K562 (cell line): Measurements from ENCODE around the gene PRSS22. TPM values are rescaled to one million over a fixed set of nuclear protein-coding genes. Genes with fewer than 3 reads are reported as not detected.
A peak's percentile ranks its signal among the peaks of the same experiment; 100 is the strongest.

ENCODE experiments used
- COPS2 ChIP-seq: fragments of 450-650 bp; conservative IDR thresholded peaks from 2 replicates; pipeline ENCODE4 v1.6.1; 2016; ENCODE audit warnings: mild to moderate bottlenecking, moderate library complexity
- E2F6 ChIP-seq, 2 experiments: IDR thresholded peaks; 2 replicates each; pipeline ENCODE4 v1.6.1; 2011; ENCODE audit warnings: borderline replicate concordance in 1 of 2, control low read depth in 1 of 2, low read depth in 1 of 2, low read length in 1 of 2, mild to moderate bottlenecking in 1 of 2, mixed read lengths in 1 of 2, moderate library complexity in 1 of 2; ENCODE audit not compliant: insufficient read depth in 1 of 2, insufficient read length in 1 of 2, poor library complexity in 1 of 2, severe bottlenecking in 1 of 2; ENCODE audit errors: extremely low read depth in 1 of 2
- EWSR1 ChIP-seq: fragments of 450-650 bp; IDR thresholded peaks from 2 replicates; pipeline ENCODE4 v1.6.1; 2018; ENCODE audit warnings: borderline replicate concordance, mild to moderate bottlenecking, low read depth, moderate library complexity; ENCODE audit not compliant: partially characterized antibody
- GTF3C2 ChIP-seq: IDR thresholded peaks from 3 replicates; pipeline ENCODE4 v1.6.1; 2011; ENCODE audit warnings: borderline replicate concordance, mild to moderate bottlenecking, moderate library complexity; ENCODE audit not compliant: insufficient read length; ENCODE audit errors: extremely low read depth
- PHB ChIP-seq: fragments of 250-450 bp; sonication (Bioruptor Pico); IDR thresholded peaks from 2 replicates; pipeline ENCODE4 v1.5.0; 2021
- SRSF1 ChIP-seq: fragments of 200-400 bp; formaldehyde crosslinking; IDR thresholded peaks from 2 replicates; pipeline ENCODE4 v1.6.1; 2017; ENCODE audit warnings: mild to moderate bottlenecking, low read depth, low read length, moderate library complexity
- ZNF263 ChIP-seq: sonication (generic); formaldehyde crosslinking; IDR thresholded peaks from 2 replicates; pipeline ENCODE4 v1.8.0; 2022; ENCODE audit warnings: mild to moderate bottlenecking, missing genetic modification reagents, borderline replicate concordance
- ZSCAN32 ChIP-seq: fragments of 450-650 bp; formaldehyde crosslinking; IDR thresholded peaks from 2 replicates; pipeline ENCODE4 v1.4.0; 2020; ENCODE audit warnings: mild to moderate bottlenecking, moderate library complexity
- polyA plus RNA-seq, 8 experiments: library from polyadenylated mRNA; depleted of rRNA in 4 of 8; stranded (reverse) in 5 of 8; unstranded in 3 of 8; fragments of >200 nt; fragmentation: Nextera tagmentation in 2 of 8; fragmentation: Illumina TruSeq in 1 of 8; extraction: Ambion mirVana in 2 of 8; extraction: Trizol in 1 of 8; gene quantifications; 2 replicates each; pipeline versions ENCODE4 v1.2.1 to v1.2.3, GENCODE V29; 2011 to 2014; ENCODE audit warnings: inconsistent platforms in 1 of 8, missing spikeins in 1 of 8
- total RNA-seq, 7 experiments: library from RNA; depleted of rRNA in 6 of 7; stranded (reverse); fragments of >200 nt in 6 of 7; fragmentation: Illumina TruSeq in 2 of 7; extraction: Trizol in 2 of 7; gene quantifications; 2 replicates each; pipeline versions ENCODE4 v1.2.1 to v1.2.3, GENCODE V29; 2011 to 2021; ENCODE audit warnings: low replicate concordance in 1 of 7
- TF ChIP-seq, protein P1 (sequence below), 2 experiments: fragments of 150-350 bp in 1 of 2; IDR thresholded peaks; 2 replicates each; pipeline ENCODE4 v1.6.1; 2012 to 2016; ENCODE audit warnings: low read depth in 2 of 2, low read length in 2 of 2, mild to moderate bottlenecking in 1 of 2, moderate library complexity in 1 of 2
- TF ChIP-seq, protein P2 (sequence below): sonication (generic); formaldehyde crosslinking; IDR thresholded peaks from 2 replicates; pipeline ENCODE4 v1.8.0; 2022; ENCODE audit warnings: mild to moderate bottlenecking, low read depth, missing genetic modification reagents
- TF ChIP-seq, protein P3 (sequence below): fragments of 450-650 bp; conservative IDR thresholded peaks from 2 replicates; pipeline ENCODE4 v1.6.1; 2016; ENCODE audit warnings: missing genetic modification characterization, low read depth, mild to moderate bottlenecking, missing compliant biosample characterization, moderate library complexity
- TF ChIP-seq, protein P4 (sequence below): fragments of 250-450 bp; sonication (Bioruptor Pico); IDR thresholded peaks from 2 replicates; pipeline ENCODE4 v1.9.0; 2021; ENCODE audit warnings: mild to moderate bottlenecking, inconsistent platforms

Gene PRSS22
- total and polyA plus RNA-seq, 9 of the 15 experiments (the other 6 are each of a cell fraction or from before 2014, with no cell fraction given) = 0.13 to 0.42 TPM; not detected in 7

- TF ChIP-seq, protein P1, sequence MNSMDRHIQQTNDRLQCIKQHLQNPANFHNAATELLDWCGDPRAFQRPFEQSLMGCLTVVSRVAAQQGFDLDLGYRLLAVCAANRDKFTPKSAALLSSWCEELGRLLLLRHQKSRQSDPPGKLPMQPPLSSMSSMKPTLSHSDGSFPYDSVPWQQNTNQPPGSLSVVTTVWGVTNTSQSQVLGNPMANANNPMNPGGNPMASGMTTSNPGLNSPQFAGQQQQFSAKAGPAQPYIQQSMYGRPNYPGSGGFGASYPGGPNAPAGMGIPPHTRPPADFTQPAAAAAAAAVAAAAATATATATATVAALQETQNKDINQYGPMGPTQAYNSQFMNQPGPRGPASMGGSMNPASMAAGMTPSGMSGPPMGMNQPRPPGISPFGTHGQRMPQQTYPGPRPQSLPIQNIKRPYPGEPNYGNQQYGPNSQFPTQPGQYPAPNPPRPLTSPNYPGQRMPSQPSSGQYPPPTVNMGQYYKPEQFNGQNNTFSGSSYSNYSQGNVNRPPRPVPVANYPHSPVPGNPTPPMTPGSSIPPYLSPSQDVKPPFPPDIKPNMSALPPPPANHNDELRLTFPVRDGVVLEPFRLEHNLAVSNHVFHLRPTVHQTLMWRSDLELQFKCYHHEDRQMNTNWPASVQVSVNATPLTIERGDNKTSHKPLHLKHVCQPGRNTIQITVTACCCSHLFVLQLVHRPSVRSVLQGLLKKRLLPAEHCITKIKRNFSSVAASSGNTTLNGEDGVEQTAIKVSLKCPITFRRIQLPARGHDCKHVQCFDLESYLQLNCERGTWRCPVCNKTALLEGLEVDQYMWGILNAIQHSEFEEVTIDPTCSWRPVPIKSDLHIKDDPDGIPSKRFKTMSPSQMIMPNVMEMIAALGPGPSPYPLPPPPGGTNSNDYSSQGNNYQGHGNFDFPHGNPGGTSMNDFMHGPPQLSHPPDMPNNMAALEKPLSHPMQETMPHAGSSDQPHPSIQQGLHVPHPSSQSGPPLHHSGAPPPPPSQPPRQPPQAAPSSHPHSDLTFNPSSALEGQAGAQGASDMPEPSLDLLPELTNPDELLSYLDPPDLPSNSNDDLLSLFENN (IDR thresholded peaks at IDR 0.05; ENCODE audit: low read depth in 2 of 2, low read length in 2 of 2) = peak in 1 of 2 experiments; percentile 77; a peak in 2 of 4 replicates
- TF ChIP-seq EWSR1 = no peak
- TF ChIP-seq E2F6 (IDR thresholded peaks at IDR 0.05; ENCODE audit: borderline replicate concordance in 1 of 2, extremely low read depth in 1 of 2, insufficient read depth in 1 of 2, insufficient read length in 1 of 2, low read depth in 1 of 2, low read length in 1 of 2, poor library complexity in 1 of 2, severe bottlenecking in 1 of 2) = peak in 1 of 2 experiments; percentile 58
- no peak for TF ChIP-seq ZSCAN32 (CRISPR knock-in tag)
- no peak for TF ChIP-seq GTF3C2
- TF ChIP-seq, protein P2, sequence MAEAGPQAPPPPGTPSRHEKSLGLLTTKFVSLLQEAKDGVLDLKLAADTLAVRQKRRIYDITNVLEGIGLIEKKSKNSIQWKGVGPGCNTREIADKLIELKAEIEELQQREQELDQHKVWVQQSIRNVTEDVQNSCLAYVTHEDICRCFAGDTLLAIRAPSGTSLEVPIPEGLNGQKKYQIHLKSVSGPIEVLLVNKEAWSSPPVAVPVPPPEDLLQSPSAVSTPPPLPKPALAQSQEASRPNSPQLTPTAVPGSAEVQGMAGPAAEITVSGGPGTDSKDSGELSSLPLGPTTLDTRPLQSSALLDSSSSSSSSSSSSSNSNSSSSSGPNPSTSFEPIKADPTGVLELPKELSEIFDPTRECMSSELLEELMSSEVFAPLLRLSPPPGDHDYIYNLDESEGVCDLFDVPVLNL (CRISPR knock-in tag) = 0 out of 2 replicates have a peak, but pooled peaks have one; percentile 32
- TF ChIP-seq, protein P3, sequence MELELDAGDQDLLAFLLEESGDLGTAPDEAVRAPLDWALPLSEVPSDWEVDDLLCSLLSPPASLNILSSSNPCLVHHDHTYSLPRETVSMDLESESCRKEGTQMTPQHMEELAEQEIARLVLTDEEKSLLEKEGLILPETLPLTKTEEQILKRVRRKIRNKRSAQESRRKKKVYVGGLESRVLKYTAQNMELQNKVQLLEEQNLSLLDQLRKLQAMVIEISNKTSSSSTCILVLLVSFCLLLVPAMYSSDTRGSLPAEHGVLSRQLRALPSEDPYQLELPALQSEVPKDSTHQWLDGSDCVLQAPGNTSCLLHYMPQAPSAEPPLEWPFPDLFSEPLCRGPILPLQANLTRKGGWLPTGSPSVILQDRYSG (tag) = no peak
- TF ChIP-seq, protein P4, sequence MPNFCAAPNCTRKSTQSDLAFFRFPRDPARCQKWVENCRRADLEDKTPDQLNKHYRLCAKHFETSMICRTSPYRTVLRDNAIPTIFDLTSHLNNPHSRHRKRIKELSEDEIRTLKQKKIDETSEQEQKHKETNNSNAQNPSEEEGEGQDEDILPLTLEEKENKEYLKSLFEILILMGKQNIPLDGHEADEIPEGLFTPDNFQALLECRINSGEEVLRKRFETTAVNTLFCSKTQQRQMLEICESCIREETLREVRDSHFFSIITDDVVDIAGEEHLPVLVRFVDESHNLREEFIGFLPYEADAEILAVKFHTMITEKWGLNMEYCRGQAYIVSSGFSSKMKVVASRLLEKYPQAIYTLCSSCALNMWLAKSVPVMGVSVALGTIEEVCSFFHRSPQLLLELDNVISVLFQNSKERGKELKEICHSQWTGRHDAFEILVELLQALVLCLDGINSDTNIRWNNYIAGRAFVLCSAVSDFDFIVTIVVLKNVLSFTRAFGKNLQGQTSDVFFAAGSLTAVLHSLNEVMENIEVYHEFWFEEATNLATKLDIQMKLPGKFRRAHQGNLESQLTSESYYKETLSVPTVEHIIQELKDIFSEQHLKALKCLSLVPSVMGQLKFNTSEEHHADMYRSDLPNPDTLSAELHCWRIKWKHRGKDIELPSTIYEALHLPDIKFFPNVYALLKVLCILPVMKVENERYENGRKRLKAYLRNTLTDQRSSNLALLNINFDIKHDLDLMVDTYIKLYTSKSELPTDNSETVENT (CRISPR knock-in tag) = peak; percentile 87
- no peak; the same call in 1 of the 2 replicates for TF ChIP-seq ZNF263 (CRISPR knock-in tag)
- no peak for TF ChIP-seq COPS2
- TF ChIP-seq SRSF1 = no peak
- TF ChIP-seq PHB (CRISPR knock-in tag) = no peak
Measured at GRCh38 chr16:2905241-2905987, 47.4 kb upstream of the PRSS22 start (continued).
